H9 (cell line): ENCODE data around the gene FCN2. TPM values are rescaled to one million over a fixed set of nuclear protein-coding genes. Genes with fewer than 3 reads are reported as not detected.
A peak's percentile ranks its signal among the peaks of the same experiment; 100 is the strongest.

Experiments used
- DNase-seq: peaks from one replicate; pipeline ENCODE4 v3.0.0-alpha.2; 2017
- H2AFZ ChIP-seq: one replicate; pipeline ENCODE4 v1.6.1; 2013; ENCODE audit warnings: mild to moderate bottlenecking, low read length, control low read depth, moderate library complexity
- H2AK5ac ChIP-seq: 2 replicates; pipeline ENCODE4 v1.6.1; 2013; ENCODE audit warnings: low read length, control low read depth, mixed read lengths; ENCODE audit not compliant: insufficient read length
- H2BK120ac ChIP-seq: one replicate; pipeline ENCODE4 v1.6.1; 2013; ENCODE audit warnings: low read depth, mild to moderate bottlenecking, low read length, control low read depth, inconsistent platforms; ENCODE audit not compliant: poor library complexity, severe bottlenecking
- H2BK12ac ChIP-seq: 2 replicates; pipeline ENCODE4 v1.6.1; 2013; ENCODE audit warnings: low read length, control low read depth, mixed read lengths, low read depth; ENCODE audit not compliant: insufficient read length
- H2BK15ac ChIP-seq: 2 replicates; pipeline ENCODE4 v1.6.1; 2013; ENCODE audit warnings: low read depth, low read length, control low read depth
- H2BK20ac ChIP-seq: one replicate; pipeline ENCODE4 v1.6.1; 2013; ENCODE audit warnings: low read depth, mild to moderate bottlenecking, low read length, control low read depth, inconsistent platforms; ENCODE audit not compliant: poor library complexity, severe bottlenecking
- H2BK5ac ChIP-seq: 2 replicates; pipeline ENCODE4 v1.6.1; 2013; ENCODE audit warnings: low read length, control low read depth, mixed read lengths; ENCODE audit not compliant: insufficient read length
- H3K14ac ChIP-seq: 2 replicates; pipeline ENCODE4 v1.6.1; 2013; ENCODE audit warnings: low read length, control low read depth; ENCODE audit not compliant: insufficient read depth
- H3K18ac ChIP-seq: 2 replicates; pipeline ENCODE4 v1.6.1; 2013; ENCODE audit warnings: low read depth, mild to moderate bottlenecking, mixed read lengths, low read length, control low read depth; ENCODE audit not compliant: insufficient read length
- H3K23ac ChIP-seq: 2 replicates; pipeline ENCODE4 v1.6.1; 2013; ENCODE audit warnings: low read length, control low read depth, mixed read lengths, low read depth; ENCODE audit not compliant: insufficient read length
- H3K23me2 ChIP-seq: 2 replicates; pipeline ENCODE4 v1.6.1; 2013; ENCODE audit warnings: low read depth, mild to moderate bottlenecking, mixed read lengths, low read length, control low read depth; ENCODE audit not compliant: insufficient read length, poor library complexity, severe bottlenecking
- H3K27ac ChIP-seq: 2 replicates; pipeline ENCODE4 v1.5.1; 2013; ENCODE audit warnings: low read length, control low read depth, mixed read lengths, low read depth; ENCODE audit not compliant: insufficient read length
- H3K27me3 ChIP-seq: 2 replicates; pipeline ENCODE4 v1.6.1; 2013; ENCODE audit warnings: low read length, control low read depth, inconsistent platforms; ENCODE audit not compliant: insufficient read depth
- H3K4ac ChIP-seq: 2 replicates; pipeline ENCODE4 v1.6.1; 2013; ENCODE audit warnings: low read depth, mild to moderate bottlenecking, control low read depth, inconsistent platforms, low read length, moderate library complexity
- H3K4me1 ChIP-seq: 2 replicates; pipeline ENCODE4 v1.6.1; 2013; ENCODE audit warnings: low read length, control low read depth, inconsistent platforms; ENCODE audit not compliant: insufficient read depth
- H3K4me2 ChIP-seq: 2 replicates; pipeline ENCODE4 v1.6.1; 2013; ENCODE audit warnings: low read length, control low read depth, mixed read lengths; ENCODE audit not compliant: insufficient read length, insufficient read depth
- H3K56ac ChIP-seq: 2 replicates; pipeline ENCODE4 v1.6.1; 2013; ENCODE audit warnings: low read depth, mild to moderate bottlenecking, mixed read lengths, low read length, control low read depth; ENCODE audit not compliant: insufficient read length
- H3K79me1 ChIP-seq: 2 replicates; pipeline ENCODE4 v1.6.1; 2013; ENCODE audit warnings: low read depth, mild to moderate bottlenecking, moderate library complexity, low read length, control low read depth, inconsistent platforms; ENCODE audit not compliant: insufficient read depth, poor library complexity, severe bottlenecking
- H3K79me2 ChIP-seq: 2 replicates; pipeline ENCODE4 v1.6.1; 2013; ENCODE audit warnings: low read length, control low read depth, inconsistent platforms; ENCODE audit not compliant: insufficient read depth
- H3K9ac ChIP-seq: 2 replicates; pipeline ENCODE4 v1.6.1; 2013; ENCODE audit warnings: low read length, control low read depth, mixed read lengths; ENCODE audit not compliant: insufficient read length; ENCODE audit errors: extremely low read depth
- H3K9me3 ChIP-seq: one replicate; pipeline ENCODE4 v1.6.1; 2013; ENCODE audit warnings: low read depth, low read length, inconsistent platforms; ENCODE audit not compliant: control insufficient read depth
- H3T11ph ChIP-seq: one replicate; pipeline ENCODE4 v1.6.1; 2013; ENCODE audit warnings: mild to moderate bottlenecking, low read length, control low read depth, inconsistent platforms
- H4K20me1 ChIP-seq: one replicate; pipeline ENCODE4 v1.6.1; 2013; ENCODE audit not compliant: control insufficient read depth, insufficient read length, insufficient read depth
- H4K5ac ChIP-seq: 2 replicates; pipeline ENCODE4 v1.6.1; 2013; ENCODE audit warnings: low read depth, mild to moderate bottlenecking, mixed read lengths, low read length, control low read depth; ENCODE audit not compliant: insufficient read length
- H4K8ac ChIP-seq: replicated peaks from 2 replicates; pipeline ENCODE4 v1.6.1; 2013; ENCODE audit warnings: low read length, control low read depth, mixed read lengths, low read depth; ENCODE audit not compliant: insufficient read length
- H4K91ac ChIP-seq: 2 replicates; pipeline ENCODE4 v1.6.1; 2013; ENCODE audit warnings: low read depth, mild to moderate bottlenecking, moderate library complexity, mixed read lengths, low read length, control low read depth; ENCODE audit not compliant: insufficient read length
- H3K27ac Mint-ChIP-seq, 3 experiments: 2 replicates in 2 of 3; 3 replicates in 1 of 3; pipeline ENCODE4 v1.8.0; 2020 to 2021; ENCODE audit warnings: mixed read lengths in 3 of 3, mild to moderate bottlenecking in 1 of 3, moderate library complexity in 1 of 3
- H3K27me3 Mint-ChIP-seq: 2 replicates; pipeline ENCODE4 v1.8.0; 2021; ENCODE audit warnings: low read depth, mild to moderate bottlenecking, moderate library complexity, mixed read lengths
- H3K36me3 Mint-ChIP-seq, 3 experiments: 2 replicates in 2 of 3; 3 replicates in 1 of 3; pipeline ENCODE4 v1.8.0; 2020 to 2021; ENCODE audit warnings: low read depth in 3 of 3, mixed read lengths in 3 of 3; ENCODE audit not compliant: insufficient read depth in 1 of 3
- H3K4me1 Mint-ChIP-seq, 2 experiments: 2 replicates each; pipeline ENCODE4 v1.8.0; 2020; ENCODE audit warnings: mixed read lengths in 2 of 2
- H3K4me3 Mint-ChIP-seq, 2 experiments: 2 replicates in 1 of 2; 3 replicates in 1 of 2; pipeline ENCODE4 v1.8.0; 2020 to 2021; ENCODE audit warnings: mild to moderate bottlenecking in 2 of 2, mixed read lengths in 2 of 2, moderate library complexity in 1 of 2
- H3K9me3 Mint-ChIP-seq, 2 experiments: 2 replicates in 1 of 2; 3 replicates in 1 of 2; pipeline ENCODE4 v1.8.0; 2020; ENCODE audit warnings: mild to moderate bottlenecking in 2 of 2, mixed read lengths in 2 of 2, moderate library complexity in 1 of 2
- WGBS: extraction: QIAGEN DNeasy Blood & Tissue Kit; methylation state at CpG from one replicate; pipeline ENCODE4 v1.1.7; 2013; ENCODE audit warnings: missing lambda C conversion rate, low lambda C conversion rate, mixed read lengths; ENCODE audit not compliant: insufficient read length; ENCODE audit errors: extremely low coverage; 5-methylcytosine and 5-hydroxymethylcytosine counted together
- total RNA-seq: library from RNA; stranded (reverse); gene quantifications from 2 replicates; pipeline ENCODE4 v1.2.1, GENCODE V29; 2021
- TF ChIP-seq, protein P1 (sequence below): fragments of 200-600 bp; sonication (generic); conservative IDR thresholded peaks from 3 replicates; pipeline ENCODE4 v1.8.0; 2021; ENCODE audit warnings: antibody characterized with exemption, mild to moderate bottlenecking

Gene FCN2
- total RNA-seq, 1 experiment from 2014 or later = not detected

DNA sequence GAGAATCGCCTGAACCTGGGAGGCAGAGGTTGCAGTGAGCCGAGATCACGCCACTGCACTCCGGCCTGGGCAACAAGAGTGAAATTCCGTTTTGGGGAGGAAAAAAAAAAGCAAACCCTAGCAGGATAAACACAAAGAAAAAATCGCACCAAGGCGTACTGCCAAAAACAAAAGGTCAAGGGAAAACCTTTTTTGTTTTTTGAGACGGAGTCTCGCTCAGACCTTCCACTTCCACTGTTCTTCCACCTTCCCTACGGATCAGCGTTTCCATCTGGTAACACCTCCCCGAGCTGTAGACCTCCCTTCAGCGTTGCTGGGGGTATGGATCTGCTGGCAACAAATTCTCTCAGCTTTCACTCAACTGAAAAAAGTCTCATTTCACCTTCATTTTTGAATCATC lies 20.1 kb upstream of the FCN2 start:
- Histone ChIP-seq H4K8ac (no peak overlapping the region), H3K23me2 (no peaks in the 10 kb centered on the region), H2BK12ac (no peak overlapping the region), H3T11ph (no peak overlapping the region), H3K56ac (no peak overlapping the region), H3K79me1 (no peaks in the 10 kb centered on the region), H3K4me1 (no peaks in the 10 kb centered on the region), H2AK5ac (no peak overlapping the region), H3K4me2 (no peak overlapping the region), H3K79me2 (no peaks in the 10 kb centered on the region), H4K20me1 (no peaks in the 10 kb centered on the region), H3K27me3 (no peaks in the 10 kb centered on the region), H3K9me3 (no peaks in the 10 kb centered on the region), H3K4ac (no peak overlapping the region), H3K27ac (no peak overlapping the region), H3K9ac (no peak overlapping the region), H2BK15ac (no peak overlapping the region), H2BK20ac (no peak overlapping the region), H3K18ac (no peak overlapping the region), H3K23ac (no peak overlapping the region), H2AFZ (no peak overlapping the region), H4K5ac (no peak overlapping the region), H2BK120ac (no peak overlapping the region), H4K91ac (no peak overlapping the region), H3K14ac (no peak overlapping the region), H2BK5ac (no peak overlapping the region)
- DNase-seq = peak; percentile 0
- Mint-ChIP-seq H3K9me3 (peaks cover 8% of the 10 kb centered on the region in 2 experiments), H3K36me3 (peaks cover 2 to 5% (median 4%) of the 10 kb centered on the region in 3 experiments; a peak in 4 of 7 replicates), H3K27ac (no peak overlapping the region), H3K4me1 (peaks cover 0 to 2% of the 10 kb centered on the region in 2 experiments; a peak in 1 of 4 replicates), H3K4me3 (no peak overlapping the region), H3K27me3 (peaks cover 8% of the 10 kb centered on the region)
- WGBS = no CpG with 5 or more reads among the region's 13 CpGs
- TF ChIP-seq, protein P1, sequence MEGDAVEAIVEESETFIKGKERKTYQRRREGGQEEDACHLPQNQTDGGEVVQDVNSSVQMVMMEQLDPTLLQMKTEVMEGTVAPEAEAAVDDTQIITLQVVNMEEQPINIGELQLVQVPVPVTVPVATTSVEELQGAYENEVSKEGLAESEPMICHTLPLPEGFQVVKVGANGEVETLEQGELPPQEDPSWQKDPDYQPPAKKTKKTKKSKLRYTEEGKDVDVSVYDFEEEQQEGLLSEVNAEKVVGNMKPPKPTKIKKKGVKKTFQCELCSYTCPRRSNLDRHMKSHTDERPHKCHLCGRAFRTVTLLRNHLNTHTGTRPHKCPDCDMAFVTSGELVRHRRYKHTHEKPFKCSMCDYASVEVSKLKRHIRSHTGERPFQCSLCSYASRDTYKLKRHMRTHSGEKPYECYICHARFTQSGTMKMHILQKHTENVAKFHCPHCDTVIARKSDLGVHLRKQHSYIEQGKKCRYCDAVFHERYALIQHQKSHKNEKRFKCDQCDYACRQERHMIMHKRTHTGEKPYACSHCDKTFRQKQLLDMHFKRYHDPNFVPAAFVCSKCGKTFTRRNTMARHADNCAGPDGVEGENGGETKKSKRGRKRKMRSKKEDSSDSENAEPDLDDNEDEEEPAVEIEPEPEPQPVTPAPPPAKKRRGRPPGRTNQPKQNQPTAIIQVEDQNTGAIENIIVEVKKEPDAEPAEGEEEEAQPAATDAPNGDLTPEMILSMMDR = no peak
